ENCODE data around the gene DAAM2.

The DAAM2 gene

GRCh38 chr6:39787322-39787721 is 4.9 kb upstream of the DAAM2 start:
- DNase-seq (ENCODE audit: low spot score) = no peak

DNA sequence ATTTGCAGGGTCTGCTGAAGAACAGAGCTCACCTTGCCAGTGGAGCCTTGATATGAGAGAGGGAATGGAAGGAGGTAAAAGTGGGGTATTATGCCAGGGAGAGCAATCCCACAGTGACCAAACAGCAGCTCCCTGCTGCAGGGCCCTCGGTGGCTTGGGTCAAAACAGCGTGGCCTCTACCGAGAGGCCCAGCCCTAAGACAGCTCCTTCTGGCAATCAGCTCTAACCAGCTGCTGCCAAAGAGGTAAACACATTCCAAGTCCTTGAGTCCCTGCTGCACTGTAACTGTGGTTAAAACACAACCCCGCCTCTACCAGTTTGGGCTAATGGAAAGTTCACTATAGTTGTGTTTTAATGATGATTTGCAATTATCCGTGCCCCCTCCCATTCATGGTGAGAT is 1.4 kb upstream of the DAAM2 start:
- DNase-seq (ENCODE audit: low spot score) = no peak

- DNase-seq (ENCODE audit: low spot score) = no peak
Measured at GRCh38 chr6:39791311-39791710, 865 bp upstream of the DAAM2 start.

GRCh38 chr6:39792540-39793450 is 619 bp downstream of the DAAM2 start:
- DNase-seq (ENCODE audit: low spot score) = no peak

GRCh38 chr6:39793516-39793915 is 1.3 kb downstream of the DAAM2 start:
- DNase-seq (ENCODE audit: low spot score) = no peak

- DNase-seq (ENCODE audit: low spot score) = no peak
Measured at GRCh38 chr6:39794231-39794630, 2.1 kb downstream of the DAAM2 start.

GRCh38 chr6:39797751-39798150 is 5.6 kb downstream of the DAAM2 start:
- no peak for DNase-seq (ENCODE audit: low spot score)

DNA sequence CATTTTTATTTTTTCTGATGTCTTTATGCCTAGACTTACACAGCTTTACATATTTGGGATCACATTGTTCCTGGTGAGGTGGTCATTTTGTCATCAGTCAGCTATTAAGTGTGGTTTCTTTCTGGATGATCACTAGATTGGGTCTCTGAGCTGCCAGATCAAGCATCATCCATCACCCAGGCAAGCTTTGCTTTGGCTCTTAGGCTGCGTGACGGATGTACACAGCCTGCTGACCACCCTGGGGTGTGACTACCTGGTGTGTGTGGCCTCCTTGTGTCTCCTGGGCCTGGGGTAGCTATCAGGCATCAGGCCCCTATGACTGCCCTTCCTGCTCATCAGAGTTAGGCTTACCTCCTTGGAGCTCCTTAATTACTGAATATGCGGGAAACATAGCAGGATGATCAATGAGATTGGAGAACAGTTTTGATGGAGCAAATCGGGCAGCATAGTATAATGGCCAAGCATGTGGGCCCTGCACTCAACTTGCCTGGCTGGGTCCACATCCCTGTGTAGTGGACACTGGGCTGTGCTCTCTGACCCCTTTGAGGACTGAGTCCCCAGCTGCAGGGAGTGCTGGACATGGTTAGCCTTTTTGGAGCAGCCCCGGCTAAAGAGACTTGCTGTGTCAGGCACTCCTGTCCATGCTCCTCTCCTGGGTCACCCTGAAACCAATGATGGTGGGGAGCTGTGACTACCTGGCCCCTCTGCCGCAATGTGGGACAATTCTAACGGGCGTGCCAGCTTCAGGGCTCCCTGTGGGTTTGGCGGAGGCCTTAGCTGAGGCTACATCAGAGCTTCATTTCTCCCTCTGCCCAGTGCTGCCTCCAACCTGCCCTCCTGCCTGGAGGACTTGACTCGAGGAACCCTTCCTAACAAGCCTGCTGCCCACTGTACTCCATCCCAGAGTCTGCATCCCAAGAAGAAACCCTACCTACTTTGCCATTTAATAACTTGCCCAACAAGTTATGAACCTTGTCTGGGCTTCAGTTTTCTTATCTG is 8.2 kb downstream of the DAAM2 start:
- no peak for DNase-seq (ENCODE audit: low spot score)

DNA sequence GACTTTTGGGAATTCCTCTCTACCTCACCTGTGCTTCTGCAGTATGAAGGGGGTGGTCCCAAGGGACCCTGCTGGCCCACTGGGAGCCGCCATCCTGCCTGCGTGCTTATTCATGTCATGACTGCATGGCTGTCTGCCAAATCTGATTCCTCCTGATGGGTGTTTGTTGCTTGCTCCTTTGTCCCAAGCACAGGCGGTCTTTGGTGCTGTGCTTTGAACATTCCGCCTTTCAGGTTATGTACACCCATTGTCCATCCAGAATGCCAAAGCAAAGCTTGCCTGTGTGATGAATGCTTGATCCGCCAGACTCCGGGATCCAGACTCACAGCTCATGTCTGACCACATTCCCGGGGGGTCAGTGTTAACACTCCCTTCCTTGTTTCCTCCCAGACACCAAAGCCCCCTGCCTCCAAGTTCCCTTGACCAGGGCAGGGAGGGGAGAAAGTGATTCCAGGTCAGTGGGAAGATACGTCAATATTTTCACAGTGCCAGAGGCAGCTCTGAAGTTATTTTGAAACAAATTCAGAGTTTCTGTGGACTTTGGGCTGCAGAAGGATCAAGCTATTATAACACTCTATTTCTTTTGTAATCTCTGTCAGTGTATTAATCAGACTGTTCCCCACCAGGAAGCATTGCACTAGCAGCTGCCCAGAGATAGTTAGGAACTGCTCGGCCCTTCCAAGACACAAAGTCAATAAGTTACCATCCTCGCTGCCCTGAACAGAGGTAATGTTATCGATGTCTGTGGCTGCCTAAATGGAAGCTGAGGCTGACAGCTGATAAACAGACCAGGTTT is 9.5 kb downstream of the DAAM2 start:
- DNase-seq (ENCODE audit: low spot score) = no peak

DNA sequence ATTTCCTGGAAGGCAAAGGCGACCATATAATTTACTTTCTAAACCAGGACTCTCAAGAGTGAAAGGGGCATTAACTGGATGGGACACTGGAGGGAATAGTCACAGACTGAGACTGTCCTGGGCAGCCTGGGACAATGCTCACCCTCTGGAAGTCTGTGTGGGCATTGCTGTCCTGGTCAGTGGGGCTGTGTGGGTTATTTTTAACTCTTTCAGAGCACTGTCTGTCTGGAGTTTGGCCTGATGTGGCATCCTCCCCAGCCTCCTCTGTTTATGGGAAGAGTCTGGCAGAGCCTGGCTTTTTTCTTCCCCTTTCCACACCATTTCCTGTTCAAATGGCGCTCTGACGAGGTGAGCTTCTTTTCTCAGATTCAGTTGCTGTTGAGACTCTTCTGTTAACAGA is 11.7 kb downstream of the DAAM2 start:
- DNase-seq (ENCODE audit: low spot score) = no peak

- DNase-seq (ENCODE audit: low spot score) = no peak
Measured at GRCh38 chr6:39804466-39805065, 12.4 kb downstream of the DAAM2 start.

DNA sequence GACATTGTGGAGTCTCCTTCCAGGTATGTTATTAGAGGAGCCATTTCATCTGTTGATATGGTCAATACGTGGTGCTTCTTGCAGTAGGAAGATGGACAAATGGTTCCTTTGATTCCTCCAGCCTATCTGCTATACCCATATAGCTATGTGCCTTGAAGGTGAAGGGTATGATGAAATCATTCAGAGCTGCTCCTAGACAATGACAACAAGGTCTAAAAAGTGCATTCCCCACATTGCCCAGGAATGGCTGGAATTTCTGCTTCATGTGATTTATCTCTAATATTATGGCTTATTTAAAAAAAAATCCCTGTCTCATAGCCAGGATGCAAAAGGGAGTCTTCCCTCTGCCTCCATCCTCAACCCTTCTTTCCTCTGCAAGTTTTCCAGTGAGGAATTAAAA is 14.1 kb downstream of the DAAM2 start:
- DNase-seq (ENCODE audit: low spot score) = no peak

DNA sequence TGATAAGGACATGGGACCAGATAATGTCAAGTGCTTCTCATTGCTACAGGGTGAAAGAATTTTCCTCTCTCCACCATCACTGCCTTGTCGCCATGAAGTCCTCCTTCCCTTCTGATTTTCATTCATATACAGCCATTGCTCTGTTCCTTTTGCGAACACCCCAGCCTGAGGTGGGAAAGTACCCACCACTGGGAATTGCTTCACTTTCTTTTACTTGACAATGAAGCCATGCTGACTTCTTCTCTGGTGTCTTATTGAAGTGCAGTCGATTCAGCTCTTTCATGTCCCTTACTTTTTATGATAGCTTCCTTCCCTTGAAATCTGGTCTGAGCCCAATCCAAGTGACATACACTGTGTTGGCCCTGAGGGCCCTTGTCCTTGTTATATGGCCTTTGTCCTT is 16.2 kb downstream of the DAAM2 start:
- DNase-seq (ENCODE audit: low spot score) = no peak

DNA sequence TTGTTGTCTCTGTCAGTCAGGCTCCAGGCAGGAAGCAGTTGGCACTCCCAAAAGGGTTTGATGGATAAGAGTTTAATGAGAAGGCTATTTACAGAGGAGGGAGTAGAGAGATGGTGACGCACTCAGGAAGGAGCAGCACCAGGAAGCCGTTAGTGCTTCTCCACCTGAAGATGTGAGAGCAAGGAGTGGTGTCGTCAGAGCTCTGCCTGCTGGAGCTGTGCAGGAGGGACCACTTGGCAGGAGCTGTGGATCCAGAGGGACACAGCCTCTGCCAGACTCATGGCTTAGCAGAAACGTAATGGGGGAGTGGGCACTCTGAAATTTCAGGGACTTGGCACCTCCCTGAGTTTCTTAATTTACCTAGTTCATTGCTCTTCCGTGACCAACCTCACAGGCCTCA is 16.8 kb downstream of the DAAM2 start:
- DNase-seq (ENCODE audit: low spot score) = no peak

DNA sequence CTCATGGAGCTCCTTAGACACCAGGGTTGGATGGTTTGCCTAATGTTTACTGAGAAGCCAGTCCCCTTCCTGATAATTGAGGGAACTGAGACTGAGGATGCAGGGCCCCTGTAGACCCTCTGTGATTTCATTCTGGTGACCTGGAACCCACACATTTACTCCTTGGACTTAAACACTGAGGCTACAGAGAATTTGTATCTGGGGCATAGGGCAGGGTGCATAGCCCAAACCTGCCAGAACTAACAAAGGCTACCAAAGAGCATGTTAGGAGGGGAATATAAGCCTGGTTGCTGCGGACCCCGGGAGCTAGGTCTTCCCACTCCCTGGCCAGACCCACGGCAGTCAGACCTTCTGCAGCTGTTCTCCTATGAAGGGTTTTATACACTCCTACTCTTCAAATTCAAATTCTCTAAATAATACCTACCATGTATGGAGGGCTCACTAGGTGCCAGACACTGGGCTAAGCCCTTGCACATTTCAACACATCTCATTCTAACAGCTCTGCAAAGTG is 19.7 kb downstream of the DAAM2 start:
- DNase-seq (ENCODE audit: low spot score) = no peak

- DNase-seq (ENCODE audit: low spot score) = no peak
Measured at GRCh38 chr6:39812496-39812852, 20.3 kb downstream of the DAAM2 start.

GRCh38 chr6:39812853-39813533 is 20.8 kb downstream of the DAAM2 start:
- no peak for DNase-seq (ENCODE audit: low spot score)

DNA sequence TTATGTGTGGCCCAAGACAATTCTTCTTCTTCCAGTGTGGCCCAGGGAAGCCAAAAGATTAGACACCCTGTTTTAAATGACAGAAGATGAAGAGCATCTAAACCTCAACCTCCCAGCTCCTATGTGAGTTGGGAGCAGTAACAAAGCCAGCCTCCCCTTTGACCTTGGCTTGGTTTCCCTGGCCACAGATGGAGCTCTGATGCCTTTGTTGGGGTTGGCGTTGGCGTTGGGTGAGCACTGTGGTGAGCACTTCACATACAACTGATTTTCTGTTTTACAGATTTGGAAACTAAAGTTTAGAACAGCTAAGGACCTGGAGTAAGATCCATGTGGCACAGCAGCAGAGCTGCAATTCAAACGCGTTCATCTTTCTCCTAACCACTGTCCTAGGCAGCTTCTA is 22.1 kb downstream of the DAAM2 start:
- no peak for DNase-seq (ENCODE audit: low spot score)

DNA sequence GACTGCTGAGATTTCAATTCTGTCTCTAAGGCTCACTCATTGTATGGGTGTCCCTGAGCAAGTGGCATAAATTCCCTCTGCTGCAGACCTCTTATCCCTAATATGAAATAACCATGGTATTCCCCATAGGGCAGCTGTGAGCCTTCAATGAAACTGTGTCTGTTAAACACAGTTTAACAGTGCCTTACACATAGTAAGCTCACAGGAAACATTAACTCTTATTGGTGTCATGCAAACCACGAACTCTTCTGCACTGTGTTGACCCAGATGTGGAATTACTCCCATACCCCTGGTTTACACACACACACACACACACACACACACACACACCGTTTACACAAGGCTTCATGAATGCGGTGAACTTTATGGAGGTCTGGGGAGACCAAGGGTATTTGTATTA is 23.2 kb downstream of the DAAM2 start:
- DNase-seq (ENCODE audit: low spot score) = no peak

DNA sequence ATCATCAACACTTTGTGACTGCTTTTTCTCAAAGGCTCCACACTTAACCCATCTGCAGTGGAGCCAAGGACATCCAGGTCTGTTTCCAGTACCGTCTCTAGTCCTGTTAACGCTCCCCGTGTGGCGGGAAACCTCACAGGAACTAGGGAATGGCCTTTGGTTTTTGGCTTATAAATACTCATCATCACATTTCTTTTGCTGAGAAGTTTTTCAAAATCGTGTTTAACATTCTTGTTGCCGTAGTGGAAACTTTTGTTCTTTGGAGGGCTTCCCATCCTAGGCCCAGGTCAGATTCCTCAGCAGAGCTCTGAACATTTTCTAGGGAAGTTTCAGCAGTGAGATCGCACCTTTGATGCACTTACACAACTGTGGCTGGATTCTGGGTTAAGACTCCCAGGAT is 24.6 kb downstream of the DAAM2 start:
- no peak for DNase-seq (ENCODE audit: low spot score)

DNA sequence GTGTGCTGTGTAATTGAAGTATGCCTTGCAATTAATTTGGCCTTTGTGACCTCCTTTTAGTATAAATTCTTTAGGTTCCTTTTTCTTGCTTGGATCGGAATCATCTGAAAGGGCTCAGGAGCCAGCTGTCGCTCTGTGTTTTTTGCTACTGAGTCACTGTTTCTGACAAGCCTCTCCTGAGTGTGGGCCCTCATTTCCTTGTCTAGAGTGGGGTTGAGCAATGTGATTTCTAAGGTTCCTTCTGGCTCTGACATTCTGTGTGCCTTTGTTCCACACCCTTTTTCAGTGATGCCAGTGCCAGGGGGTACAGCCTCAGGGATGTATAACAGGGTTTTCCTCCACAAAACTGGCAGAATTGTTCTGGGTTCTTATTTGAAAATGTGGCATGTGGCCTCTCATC is 26.5 kb downstream of the DAAM2 start:
- no peak for DNase-seq (ENCODE audit: low spot score)

Measured in kidney capillary endothelial cell (primary cell).